ENCODE data around the gene UQCRQ.
A peak's percentile ranks its signal among the peaks of the same experiment; 100 is the strongest.

Gene UQCRQ

DNA sequence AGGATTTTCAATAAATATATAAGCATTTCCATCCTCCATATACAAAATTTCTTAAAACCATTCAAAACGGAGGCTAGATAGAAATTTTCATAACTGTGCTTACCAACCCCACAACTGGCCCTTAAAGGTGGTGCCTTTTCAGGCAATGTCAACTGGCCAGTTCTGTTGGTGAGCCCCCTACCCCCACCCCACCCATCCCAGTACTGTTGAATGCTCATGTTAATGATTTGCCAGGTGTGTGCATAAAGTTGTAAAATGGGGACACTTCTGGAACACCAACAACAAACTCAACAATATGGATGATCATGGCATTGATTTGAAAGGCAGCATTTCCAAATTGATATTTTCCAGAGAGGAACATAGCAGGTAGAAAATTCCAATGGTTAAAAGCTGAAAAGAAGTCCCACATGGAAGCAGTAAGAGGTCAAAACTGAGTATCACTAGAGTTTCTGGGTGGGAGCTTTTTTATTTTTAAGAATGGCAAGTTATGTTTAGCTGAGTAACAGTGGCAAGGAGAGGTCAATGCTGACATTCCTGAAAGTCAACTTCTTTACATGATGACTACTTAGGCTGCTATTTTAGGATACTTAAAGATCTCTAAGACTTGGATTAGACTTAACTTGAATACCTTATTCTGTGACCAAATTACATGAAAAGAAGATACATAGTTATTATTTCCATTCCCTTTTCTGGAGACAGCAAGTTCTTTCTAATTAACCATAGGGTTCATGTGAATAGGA is 9.7 kb downstream of the UQCRQ start:
- TF ChIP-seq, protein P1, sequence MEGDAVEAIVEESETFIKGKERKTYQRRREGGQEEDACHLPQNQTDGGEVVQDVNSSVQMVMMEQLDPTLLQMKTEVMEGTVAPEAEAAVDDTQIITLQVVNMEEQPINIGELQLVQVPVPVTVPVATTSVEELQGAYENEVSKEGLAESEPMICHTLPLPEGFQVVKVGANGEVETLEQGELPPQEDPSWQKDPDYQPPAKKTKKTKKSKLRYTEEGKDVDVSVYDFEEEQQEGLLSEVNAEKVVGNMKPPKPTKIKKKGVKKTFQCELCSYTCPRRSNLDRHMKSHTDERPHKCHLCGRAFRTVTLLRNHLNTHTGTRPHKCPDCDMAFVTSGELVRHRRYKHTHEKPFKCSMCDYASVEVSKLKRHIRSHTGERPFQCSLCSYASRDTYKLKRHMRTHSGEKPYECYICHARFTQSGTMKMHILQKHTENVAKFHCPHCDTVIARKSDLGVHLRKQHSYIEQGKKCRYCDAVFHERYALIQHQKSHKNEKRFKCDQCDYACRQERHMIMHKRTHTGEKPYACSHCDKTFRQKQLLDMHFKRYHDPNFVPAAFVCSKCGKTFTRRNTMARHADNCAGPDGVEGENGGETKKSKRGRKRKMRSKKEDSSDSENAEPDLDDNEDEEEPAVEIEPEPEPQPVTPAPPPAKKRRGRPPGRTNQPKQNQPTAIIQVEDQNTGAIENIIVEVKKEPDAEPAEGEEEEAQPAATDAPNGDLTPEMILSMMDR (conservative IDR thresholded peaks at IDR 0.05; ENCODE audit: low read length) = no peak
- peak; percentile 34 for DNase-seq (ENCODE audit: low read depth)
- no peak overlapping the region for H3K4me3 ChIP-seq (ENCODE audit: low read length)

DNA sequence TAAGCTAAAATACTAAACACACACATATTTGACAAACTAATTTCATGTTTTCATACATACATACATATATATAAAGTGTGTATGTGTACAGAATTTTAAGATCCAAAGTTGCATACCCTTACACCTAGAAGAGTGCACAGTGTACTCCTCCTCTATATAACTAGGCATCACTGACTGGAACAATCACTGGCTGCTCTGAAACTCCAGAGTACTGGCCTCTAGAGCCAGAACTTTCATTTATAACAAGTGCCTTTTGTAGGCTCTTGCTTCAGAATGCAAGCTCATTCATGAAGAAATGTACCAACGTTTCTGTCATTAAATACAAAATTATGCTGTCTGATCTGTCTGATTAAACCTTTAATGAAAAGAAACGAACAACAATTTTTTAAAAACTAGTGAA is 11.0 kb downstream of the UQCRQ start:
- TF ChIP-seq, protein P1 (conservative IDR thresholded peaks at IDR 0.05; ENCODE audit: low read length) = no peak
- no peak for DNase-seq (ENCODE audit: low read depth)
- no peak overlapping the region for H3K4me3 ChIP-seq (ENCODE audit: low read length)

- TF ChIP-seq, protein P1 (conservative IDR thresholded peaks at IDR 0.05; ENCODE audit: low read length) = no peak
- no peak overlapping the region for H3K4me3 ChIP-seq (ENCODE audit: low read length)
- DNase-seq (ENCODE audit: low read depth) = no peak
Measured at GRCh38 chr5:132877938-132878337, 11.5 kb downstream of the UQCRQ start.

DNA sequence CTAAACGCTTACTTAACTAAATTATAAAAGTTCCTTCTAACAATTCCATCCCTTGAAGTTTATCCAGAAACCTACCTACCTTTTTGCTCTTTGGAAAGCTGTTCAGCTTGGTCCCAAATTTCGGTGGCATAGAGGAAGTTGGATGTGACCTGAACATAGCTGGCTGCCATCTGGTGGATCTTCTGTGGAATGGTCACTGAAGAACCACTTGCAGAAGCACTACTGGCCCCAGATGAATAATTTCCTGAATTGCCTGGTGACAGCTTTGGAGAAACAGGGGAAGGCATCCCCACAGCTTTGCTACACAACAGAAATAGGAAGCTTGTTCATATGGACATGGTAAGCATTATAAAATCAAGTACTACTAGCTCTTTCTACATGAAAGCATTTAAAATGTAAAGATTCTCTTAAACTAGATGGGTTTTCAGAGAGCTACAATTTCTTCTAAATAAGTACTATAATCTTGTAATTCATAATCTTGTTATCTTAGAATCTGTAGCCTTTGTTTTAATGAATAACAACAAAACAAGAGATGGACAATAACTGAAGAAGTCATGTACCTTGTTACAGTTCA is 16.9 kb downstream of the UQCRQ start:
- peak; percentile 73 for DNase-seq (ENCODE audit: low read depth)
- TF ChIP-seq, protein P1 (conservative IDR thresholded peaks at IDR 0.05; ENCODE audit: low read length) = peak; percentile 89
- no peak overlapping the region for H3K4me3 ChIP-seq (ENCODE audit: low read length)

GRCh38 chr5:132884548-132884947 is 18.1 kb downstream of the UQCRQ start:
- no peak overlapping the region for H3K4me3 ChIP-seq (ENCODE audit: low read length)
- DNase-seq (ENCODE audit: low read depth) = no peak
- TF ChIP-seq, protein P1 (conservative IDR thresholded peaks at IDR 0.05; ENCODE audit: low read length) = no peak

DNA sequence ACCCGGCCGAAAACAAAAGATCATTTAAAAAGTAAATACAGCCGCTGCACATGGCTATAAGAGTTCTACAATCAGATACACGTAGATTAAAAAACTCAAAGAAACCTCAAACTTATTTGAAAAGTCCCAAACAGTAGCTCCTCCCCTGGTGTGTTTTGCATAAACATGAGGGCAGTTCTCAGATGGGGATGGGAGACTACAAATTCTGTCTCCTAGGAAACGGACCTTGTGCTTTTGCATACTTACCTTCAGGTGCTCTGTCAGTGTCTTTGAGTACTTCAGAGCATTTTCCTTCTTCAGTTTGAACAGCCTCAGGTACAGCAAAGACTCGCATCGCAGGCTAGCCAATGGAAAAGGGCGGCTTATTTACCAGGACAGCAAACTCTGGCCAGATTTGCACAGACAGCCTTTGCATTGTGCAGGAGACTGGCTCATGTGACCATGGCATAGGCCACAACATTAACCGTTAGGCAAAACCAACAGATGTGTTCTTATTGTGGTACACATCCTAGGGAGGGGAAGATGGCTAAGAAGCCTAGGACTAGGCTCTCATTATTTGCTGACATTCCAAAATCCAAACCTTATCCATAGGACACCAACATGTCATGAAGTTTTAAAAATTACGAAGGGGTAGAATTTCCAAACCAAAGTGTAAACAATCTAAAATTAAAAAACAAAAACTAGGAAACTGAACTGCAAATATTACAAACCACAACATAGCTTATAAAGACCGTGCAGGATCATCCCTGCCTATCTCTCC is 19.8 kb downstream of the UQCRQ start:
- H3K4me3 ChIP-seq (ENCODE audit: low read length) = no peak overlapping the region
- TF ChIP-seq, protein P1 (conservative IDR thresholded peaks at IDR 0.05; ENCODE audit: low read length) = no peak
- DNase-seq (ENCODE audit: low read depth) = no peak

Data from AG10803 (cell line).